COLO668 (cell line): ENCODE results near the gene ROR2.
A peak's percentile ranks its signal among the peaks of the same experiment; 100 is the strongest.

Source experiments
- DNase-seq: peaks from one replicate; lab custom pipeline; 2025; ENCODE audit not compliant: unreplicated experiment; lab: John Stamatoyannopoulos, UW

The ROR2 gene

GRCh38 chr9:91948597-91949391 is 1.2 kb downstream of the ROR2 start:
- peak; percentile 66 for DNase-seq

- no peak for DNase-seq
Observed at GRCh38 chr9:91948101-91948596, 1.9 kb downstream of the ROR2 start.

GRCh38 chr9:91946653-91947488 is 3.2 kb downstream of the ROR2 start:
- no peak for DNase-seq

GRCh38 chr9:91946196-91946595 is 3.8 kb downstream of the ROR2 start:
- no peak for DNase-seq

- DNase-seq, result no peak
Observed at GRCh38 chr9:91945277-91946085, 4.5 kb downstream of the ROR2 start.

GRCh38 chr9:91944711-91945110 is 5.3 kb downstream of the ROR2 start:
- DNase-seq, result no peak

- DNase-seq, result no peak
Observed at GRCh38 chr9:91943478-91944470, 6.3 kb downstream of the ROR2 start.

GRCh38 chr9:91942201-91942600 is 7.8 kb downstream of the ROR2 start:
- DNase-seq, result no peak

GRCh38 chr9:91939978-91940377 is 10.1 kb downstream of the ROR2 start:
- DNase-seq, result no peak

GRCh38 chr9:91937727-91938126 is 12.3 kb downstream of the ROR2 start:
- no peak for DNase-seq

- DNase-seq, result no peak
Observed at GRCh38 chr9:91937056-91937455, 13.0 kb downstream of the ROR2 start.

GRCh38 chr9:91935805-91936514 is 14.1 kb downstream of the ROR2 start:
- DNase-seq, result no peak

- DNase-seq, result peak; percentile 17
Observed at GRCh38 chr9:91935066-91935749, 14.8 kb downstream of the ROR2 start.

- DNase-seq, result no peak
Observed at GRCh38 chr9:91934654-91935053, 15.4 kb downstream of the ROR2 start.

GRCh38 chr9:91933556-91934352 is 16.3 kb downstream of the ROR2 start:
- DNase-seq, result no peak

GRCh38 chr9:91930475-91930874 is 19.6 kb downstream of the ROR2 start:
- no peak for DNase-seq

GRCh38 chr9:91929331-91929730 is 20.7 kb downstream of the ROR2 start:
- DNase-seq, result no peak

GRCh38 chr9:91927922-91928510 is 22.0 kb downstream of the ROR2 start:
- no peak for DNase-seq
